Measurements from ENCODE around the gene HOXB4.
"Not testable (repeated sequence)": the region's sequence is repeated elsewhere in the genome, so short reads cannot be mapped to it uniquely, and the experiment has no call there.

The HOXB4 gene

DNA sequence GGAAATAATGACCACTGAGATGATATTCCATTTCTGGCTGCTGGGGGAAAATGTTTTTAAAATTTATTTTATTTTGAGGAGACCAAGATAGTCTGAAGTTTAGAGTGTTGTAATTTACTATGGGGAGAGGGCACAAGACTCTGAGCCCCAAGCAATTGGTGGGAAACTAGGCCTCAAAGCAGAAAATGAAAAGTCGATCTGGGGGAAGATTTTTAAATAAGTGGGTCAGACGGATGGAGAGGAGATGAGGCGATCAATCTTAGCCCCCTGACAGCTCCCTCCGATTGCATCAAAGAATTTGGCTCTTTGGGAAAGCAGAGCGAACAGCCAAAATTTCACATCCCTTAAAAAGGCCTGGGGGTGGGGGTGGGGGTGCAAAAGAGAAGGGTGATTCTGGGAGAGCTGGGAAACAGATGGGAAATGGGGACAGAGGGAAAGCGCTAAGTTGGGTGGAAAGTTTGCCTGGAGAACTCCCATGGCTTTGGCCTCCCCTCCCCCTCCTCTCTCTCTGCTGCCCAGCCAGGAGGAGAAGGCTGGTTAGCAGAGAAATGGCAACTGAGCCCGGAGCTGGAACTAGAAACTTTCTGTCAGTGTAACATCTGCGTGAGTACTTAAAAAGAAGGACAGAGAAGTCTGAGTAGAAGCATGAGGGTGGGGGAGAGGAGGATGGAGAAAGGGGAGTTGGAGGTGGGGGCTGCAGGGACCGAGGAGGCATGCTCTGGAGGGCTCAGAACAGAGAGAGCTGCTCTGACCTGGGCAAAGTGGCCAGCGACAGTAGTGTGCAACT is 31.8 kb downstream of the HOXB4 start:
- DNase-seq = no peak

DNA sequence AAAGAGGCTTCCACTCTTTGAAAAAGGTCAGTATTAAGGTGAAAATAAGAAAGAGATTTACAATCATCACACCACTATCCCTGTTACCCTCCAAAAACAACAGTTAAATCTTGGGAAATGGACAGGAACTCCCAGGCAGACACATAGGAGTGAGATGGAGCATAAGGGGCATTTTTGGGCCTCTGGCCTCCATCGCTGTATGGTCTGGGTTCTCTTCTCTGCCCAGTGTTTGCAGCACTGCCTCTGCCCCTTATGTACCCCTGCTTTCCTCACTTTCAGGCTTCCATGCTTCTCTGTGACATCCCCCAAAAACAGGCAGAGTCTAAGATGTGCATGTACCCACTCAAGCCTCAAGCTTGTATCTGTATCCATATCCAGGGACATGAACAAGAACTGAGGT is 32.6 kb downstream of the HOXB4 start:
- no peak for DNase-seq

DNA sequence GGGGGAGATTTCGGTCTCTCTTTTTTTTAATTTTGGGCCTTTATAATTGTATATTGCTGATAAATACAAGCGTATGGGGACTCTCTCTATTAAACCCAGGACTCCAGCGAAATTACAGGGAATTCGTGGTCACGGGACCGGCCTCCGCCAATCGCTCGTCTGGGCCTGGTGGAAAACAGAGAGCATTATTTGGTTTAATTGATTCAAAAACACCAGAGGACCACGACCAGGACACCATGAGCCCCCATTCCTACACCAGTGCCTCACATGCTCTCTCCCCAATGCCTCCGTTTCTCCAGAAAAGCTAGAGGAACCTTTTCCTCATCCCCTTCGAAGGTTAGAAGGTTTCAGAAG is 33.2 kb downstream of the HOXB4 start, which contains the start of gene HOXB2:
Gene HOXB2 (minus strand): TSS at position 88 of the 354 bp plus-strand sequence. CDS start 198 bp downstream, outside the sequence.
- DNase-seq = no peak

DNA sequence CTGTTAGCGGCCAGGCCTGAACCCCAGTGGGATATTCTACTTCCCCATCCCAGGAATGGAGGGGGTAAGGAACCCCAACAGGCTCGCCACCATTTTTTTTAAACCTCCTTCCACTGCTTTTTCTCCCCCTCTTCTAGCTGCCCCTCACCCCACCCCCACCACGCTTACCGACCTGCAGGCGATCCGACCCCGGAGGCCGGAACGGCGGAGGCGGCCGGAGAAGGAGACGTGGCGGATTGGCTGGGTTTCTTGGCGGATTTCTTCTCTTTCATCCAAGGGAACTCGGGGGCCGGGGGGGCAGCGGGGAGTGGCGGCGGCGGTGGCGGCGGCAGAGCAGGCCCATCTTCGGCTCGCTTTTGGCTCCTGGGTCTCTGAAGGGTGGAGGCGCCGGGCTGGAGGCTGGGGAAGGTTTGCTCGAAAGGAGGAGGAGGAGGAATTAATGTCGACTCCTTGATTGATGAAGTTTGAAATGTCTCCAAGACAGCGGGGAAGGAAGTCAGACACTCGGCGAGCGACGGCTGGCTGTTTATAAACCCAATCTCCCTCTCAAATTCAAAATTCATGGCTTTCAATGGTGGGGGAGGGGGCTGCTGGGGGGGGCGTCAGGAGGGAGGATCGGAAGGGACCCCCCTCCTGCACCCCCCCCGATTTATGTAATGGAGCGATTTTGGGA is 33.7 kb downstream of the HOXB4 start:
- no peak for DNase-seq

DNA sequence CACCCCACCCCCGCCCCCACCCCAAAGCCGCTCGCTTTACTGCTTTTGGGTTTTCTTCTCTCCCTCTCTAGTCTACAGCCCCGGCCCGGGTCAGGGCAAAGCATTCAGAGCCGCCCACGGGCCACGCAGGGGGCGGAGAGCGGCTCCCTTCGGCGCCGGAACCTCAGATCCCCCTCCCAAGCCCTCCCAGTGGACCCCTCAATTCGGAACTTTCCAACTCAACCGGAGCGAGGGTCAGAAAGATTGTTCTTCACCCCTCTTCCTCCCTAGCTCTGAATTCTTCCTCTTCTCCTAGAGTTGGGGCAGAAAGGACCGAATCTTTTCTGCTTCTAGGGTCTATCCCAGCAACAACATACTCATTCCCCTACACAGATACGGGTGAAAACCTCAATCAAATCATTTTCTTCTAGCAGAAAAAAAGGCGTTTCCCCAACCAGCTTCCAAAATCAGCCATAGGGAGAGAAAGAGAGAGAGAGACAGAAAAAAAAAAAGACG is 34.2 kb downstream of the HOXB4 start:
- DNase-seq = no peak

DNA sequence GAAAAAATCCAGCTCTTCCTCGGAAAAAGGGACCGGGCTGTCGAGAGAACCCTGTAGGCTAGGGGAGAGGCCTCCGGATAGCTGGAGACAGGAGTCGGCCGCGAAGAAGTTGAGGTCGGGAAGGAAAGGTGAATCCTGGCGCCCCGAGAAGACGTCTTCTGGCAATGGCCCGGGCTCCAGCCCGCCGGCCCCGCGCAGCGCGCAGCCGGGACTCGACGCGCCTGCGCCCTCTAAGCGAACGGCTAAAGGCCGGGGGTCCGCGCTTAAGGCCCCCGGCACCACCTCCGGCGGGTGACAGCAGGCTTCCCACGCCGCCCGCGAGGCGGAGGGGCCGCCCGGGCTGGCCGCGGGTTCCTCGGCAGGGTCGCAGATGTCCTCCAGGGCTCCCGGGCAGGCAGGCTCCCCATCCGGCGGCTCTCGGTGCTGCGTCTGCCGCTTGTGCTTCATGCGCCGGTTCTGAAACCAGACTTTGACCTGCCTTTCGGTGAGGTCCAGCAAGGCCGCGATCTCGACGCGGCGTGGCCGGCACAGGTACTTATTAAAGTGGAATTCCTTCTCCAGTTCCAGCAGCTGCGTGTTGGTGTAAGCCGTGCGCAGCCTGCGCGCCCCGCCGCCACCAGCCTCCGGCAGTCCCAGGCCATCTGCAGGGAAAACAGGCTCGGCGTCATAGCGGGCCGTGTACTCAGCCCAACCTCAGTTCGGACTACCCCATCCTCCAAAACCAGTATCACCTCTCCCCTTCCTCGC is 34.9 kb downstream of the HOXB4 start:
- DNase-seq = peak; percentile 50

DNA sequence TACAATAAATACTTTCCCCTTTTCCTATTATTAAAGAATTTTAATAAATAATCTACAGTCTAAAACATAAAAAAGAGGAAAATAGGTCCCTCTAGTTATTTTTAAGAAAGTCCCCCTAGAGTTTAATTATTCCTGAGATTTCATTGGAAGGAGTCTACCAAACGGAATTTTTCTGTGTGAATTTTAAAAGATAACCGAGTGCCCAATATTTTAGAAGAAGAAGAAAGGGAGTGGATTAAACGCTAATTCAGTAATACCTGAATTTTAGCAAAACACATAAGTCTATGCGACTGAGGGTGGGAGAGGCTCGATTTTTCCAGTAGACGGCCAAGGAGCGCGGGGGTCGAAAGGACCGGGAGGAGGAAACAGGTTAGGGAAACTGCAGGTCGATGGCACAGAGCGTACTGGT is 35.4 kb downstream of the HOXB4 start:
- no peak for DNase-seq

DNA sequence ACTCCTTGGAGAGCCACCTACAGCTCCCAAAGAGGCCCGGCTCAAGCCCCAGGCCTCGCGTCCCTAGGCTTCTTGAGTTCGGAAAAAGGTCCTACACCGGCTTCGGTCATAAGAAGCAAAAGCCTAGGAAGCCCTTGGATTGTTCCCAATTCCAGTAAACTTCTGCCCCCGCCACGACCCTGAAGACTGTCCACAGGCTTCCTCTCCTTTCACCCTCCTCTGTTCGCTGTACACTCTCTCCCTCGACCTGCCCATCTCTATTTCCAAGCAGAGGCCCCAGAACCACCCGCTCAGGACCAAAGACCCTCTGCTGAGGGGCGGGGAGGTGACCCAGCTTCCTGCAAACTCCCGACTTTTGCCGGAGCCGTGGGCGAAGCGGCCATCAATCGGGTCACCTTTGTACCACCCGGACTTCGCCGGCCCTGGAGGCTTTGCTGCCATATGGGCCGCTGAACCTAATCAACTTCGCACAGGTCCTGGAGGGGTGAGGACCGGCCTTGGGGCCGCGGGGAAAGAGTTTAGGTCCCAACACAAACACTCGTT is 36.0 kb downstream of the HOXB4 start:
- DNase-seq = no peak

DNA sequence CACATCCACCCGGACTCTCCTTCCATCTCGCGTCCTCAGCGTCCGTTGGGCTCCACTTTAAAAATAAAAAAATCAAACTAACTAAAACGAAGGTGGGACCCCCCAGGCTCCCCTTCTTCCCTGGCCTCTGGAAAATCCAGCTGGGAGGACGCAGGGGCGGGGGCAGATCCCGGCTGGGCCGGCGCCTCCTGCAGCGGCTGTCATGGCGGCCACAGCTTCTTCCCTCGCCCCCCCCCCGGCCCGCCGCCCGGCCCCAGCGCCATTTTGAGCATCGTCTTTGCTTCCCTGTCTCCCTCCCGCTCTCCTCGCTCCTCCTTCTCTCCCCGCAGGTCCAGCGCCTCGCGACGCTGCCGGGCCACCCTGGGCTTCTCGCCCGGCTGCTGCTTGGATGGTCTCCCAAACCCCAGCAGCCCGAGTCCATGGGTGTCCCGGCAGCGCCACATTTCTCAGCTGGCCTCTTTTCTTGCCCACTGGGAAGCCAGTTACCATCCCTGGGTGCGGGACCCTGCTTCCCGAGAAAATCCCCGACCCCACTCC is 36.5 kb downstream of the HOXB4 start:
- no peak for DNase-seq

DNA sequence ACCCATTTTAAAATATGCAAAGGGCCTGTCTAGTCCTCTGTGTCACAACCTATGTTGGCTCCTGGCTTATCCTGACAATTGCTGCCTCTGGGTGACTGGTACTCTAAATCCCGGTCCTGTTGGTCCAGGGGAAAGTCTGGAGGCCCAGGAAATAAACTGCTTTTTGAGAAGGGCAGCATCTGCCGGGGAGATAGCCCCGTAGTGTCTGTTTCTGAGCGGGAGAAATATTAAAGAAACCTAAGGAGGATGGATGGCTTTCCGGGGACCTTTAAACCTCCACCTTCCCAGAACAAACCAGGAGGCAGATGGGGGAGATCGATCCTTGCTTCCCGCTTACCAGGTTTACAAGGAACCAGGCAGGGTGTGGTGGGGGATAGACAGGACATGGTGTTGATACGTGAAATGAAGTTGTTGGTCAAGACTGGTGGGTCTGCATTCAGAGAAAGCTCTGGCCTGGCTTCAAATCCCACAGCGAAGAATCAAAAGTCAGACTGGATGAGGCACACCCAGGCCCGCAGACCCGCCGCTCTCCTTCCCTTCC is 37.0 kb downstream of the HOXB4 start:
- DNase-seq = no peak

DNA sequence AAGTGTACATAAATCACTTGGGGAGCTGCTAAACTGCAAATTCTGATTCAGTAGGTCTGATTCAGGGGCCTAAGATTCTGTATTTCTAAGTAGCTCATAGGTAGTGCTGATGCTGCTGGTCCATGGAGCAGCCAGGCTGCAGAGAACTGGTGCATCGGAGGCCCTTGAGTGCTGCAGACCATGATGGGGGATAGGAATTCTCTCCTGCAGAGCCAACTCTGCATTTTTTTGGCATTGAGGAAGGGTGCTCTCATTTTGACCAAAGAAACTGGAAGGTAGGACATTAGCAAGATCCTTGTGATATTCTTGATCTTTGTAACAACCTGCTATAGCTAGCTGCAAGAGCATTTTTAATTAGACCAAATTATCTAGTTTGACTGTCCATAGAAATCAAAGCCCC is 37.9 kb downstream of the HOXB4 start:
- DNase-seq = no peak

DNA sequence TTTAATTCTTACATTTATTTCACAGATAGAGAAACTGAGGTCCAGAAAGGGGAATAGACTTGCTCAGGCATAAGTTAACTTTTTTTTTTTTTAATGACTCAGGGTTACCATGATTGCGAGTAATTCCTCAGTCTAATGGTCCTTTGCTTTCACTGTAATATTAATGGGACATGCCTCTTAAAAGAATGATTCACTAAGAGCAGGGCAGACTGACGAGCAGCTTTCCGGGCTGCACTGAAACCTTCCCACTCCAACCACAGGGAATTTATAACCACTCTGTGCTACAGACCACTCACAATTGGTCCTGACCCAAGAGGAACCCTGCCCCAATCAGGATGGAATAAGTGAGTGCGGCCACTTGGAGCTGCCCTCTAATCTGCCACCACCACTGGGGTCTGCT is 39.0 kb downstream of the HOXB4 start:
- no peak for DNase-seq

DNA sequence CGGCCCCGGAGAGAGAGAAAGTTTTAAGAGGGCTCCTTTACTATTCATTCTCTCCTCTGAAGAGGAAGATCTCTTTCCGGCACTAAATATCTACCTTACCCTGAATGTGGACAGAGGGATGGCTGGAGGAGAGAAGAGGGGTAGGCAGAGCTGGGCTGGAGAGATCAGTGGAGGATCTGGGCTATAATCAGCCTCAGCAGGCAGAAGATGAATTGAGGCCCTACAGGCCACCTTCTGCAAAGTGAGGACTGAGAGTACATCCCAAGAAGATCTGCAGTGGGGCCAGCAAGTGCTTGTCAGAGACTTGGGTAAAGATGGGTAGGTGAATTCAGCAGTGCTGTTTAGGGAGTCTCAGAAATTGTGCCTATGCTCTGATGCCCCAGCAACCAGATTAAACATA is 40.8 kb downstream of the HOXB4 start:
- DNase-seq = no peak

DNA sequence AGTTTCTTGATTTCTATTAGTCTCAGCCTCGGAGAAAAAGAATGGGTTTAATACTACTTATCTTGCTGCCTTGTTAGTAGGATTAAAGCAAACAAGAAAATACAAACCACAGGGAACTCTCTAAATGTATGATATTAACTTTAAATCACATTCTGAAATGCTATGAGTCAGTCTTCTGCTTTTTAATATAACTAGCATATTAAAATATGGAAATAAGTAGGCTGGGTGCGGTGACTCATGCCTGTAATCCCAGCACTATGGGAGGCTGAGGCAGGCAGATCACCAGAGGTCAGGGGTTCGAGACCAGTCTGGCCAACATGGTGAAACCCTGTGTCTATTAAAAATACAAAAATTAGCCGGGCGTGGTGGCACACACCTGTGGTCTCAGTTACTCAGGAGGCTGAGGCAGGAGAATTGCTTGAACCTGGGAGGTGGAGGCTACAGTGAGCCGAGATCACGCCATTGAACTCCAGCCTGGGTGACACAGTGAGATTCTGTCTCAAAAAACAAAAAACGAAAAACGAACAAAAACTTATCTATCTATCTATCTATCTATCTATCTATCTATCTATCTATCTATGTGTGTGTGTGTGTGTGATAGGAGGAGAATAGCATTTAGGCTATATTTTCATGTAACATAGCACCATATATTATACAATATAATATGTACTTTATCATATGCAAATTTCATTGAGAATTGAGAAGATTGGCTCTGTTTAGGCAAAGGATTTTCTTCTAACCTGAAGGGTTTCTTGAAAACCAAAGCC is 42.2 kb downstream of the HOXB4 start:
- DNase-seq = not testable (repeated sequence)

DNA sequence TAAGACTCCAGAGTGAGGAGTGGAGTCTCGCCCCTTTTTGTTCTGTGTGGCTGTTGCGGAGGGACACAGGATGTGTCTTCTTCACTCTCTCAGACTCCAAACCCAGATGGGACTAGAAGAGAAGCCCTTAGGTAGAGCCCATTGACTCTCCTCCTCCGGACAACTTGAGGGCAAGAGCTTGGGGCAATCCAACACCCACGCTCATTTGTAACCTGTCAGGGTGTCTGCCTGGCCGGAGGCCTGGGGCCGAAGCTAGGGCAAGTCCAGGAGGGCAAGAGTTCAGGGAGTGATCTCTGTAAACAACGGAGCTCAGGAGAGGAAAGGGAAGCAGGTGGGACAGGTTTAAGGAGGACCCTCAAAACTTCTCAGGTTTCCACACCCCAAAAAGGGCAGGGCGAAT is 45.9 kb downstream of the HOXB4 start:
- DNase-seq = no peak

DNA sequence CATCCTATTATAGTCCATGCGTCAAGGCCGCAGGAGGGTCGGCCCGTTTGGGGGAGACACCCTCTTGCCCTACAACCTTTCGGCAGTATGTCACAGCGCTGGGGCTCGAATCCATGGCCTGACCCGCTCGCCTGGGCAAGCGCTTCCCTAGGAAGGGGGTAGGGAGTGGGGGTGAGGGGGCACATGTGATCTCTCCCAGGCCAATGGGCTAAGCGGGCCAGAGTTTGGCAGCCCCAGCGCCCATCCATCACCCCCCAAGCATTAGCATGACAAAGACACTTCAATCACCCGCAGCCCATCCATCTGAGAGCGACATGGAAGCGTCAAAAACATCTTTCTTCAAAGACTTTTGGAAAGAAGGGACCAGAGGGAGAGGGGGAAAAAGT is 47.3 kb downstream of the HOXB4 start, which contains the start of gene HOXB1:
Gene HOXB1 (minus strand): TSS at position 125 of the 386 bp plus-strand sequence. CDS start 107 bp downstream, at position 18.
- DNase-seq = no peak

DNA sequence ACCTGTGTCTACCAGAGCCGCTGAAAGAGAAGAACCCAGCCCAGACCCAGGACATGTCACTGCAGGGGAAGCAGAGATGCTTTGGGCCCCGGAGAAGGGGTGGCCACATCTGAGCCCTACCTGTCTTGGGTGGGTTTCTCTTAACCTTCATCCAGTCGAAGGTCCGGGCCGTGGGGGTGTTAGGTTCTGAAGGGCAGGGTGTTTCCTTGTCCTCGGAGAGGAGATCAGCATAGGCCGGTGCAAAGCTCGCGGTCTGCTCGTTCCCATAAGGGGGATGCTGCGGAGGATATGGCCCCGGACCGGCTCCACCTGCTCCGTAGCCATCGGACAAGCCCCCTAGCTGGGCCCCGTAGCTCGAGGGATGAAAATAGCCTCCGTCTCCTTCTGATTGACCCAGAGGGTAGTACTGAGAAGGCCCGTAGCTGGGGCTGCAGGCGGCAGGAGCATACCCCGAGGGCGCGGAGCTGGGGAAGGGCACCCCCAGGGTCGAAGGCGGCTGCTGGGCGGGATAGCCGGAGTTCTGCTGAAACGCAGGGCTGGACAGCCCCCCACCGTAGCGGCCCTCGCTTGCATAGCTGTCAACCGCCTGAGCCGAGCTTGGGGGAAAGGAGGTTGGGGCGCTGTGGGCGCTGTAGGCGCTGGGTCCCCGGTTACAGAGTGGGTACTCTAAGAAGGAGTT is 47.8 kb downstream of the HOXB4 start:
- no peak for DNase-seq

DNA sequence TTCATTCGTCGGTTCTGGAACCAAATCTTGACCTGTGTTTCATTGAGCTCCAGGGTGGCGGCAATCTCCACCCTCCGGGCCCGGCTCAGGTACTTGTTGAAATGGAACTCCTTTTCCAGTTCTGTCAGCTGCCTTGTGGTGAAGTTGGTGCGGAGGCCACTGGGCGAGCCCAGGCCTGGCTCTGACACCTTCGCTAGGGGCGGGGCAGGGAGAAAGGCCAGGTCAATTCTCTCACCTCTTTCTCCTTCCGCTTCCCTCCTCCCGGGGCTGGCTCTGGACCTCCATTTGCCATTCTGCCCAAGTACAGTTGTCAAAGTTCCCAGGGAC is 48.5 kb downstream of the HOXB4 start:
- DNase-seq = no peak

DNA sequence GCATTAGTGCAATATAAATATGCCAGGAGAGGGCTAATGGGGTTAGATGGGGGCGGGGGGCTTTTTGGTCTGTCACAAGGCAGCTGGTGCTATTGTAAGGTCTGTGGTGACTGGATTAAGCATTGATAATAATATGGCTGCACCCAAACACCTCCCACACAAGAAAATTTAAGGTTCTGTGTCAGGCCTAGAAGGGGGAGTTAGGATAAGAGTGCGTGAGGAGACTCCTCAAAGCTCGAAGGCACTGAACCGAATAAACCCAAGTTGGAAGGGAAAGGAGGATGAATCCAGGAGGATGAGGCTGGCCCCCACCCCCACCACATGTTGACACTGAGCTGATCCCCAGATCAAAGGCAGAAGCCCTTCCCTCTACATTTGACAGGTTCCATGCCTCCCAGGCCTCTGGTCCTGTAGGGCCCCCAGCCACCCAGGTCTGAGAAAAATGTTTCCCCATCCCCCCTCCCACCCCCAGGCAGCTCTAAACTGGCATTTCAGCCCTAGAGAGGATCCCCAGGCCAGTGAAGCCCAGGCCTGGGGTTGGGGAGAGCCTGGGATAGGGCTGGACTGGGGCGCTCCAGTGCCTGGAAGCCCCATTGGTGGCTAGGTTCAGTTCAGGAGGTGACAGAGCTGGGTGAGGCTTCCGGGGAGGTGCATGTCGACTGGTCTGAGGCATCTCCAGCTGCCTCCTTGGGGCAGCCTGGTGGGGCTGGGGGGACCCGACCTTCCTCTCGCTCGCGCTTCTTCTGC is 49.0 kb downstream of the HOXB4 start:
- no peak for DNase-seq

DNA sequence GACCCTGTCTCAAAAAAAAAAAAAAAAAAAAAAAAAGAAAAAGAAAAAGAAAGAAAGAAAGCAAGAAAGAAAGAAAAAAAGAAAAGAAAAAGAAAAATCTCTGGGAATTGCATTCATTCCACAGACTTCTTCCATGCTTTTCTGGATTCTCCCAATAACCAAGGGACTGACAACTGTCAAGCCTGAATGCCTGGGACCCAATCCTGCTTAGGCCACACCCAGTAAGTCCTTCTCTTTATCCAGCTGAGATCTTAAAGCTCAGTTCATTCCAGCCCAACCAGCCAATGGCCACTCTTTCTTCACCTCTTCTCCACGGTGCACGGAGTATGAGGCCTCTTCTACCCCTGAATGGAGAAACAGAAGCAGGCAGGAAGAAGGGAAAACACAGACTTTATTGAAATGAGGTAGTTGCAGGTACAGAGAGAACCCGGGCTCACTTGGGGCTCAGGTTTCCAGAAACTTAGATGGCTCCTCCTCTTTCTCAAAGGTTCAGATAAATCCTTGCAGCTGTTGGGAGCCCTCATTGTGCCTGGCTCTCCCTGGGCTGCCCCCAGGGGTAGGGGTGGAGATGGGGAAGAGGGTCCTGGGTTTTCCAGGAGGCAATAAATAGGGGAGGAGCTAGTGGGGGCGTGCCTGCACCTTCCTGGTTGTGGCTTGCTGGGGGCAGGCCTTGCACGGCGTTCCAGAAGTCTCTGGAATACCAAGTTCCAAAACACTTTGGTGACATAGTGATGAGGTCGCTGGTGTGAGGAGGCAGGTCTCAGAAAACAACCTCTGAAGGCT is 49.8 kb downstream of the HOXB4 start:
- no peak for DNase-seq

Data from DMS53 (cell line).